Lower leg skin (tissue), 4 donors: ENCODE results near the gene FBLN1. TPM values are rescaled to one million over a fixed set of nuclear protein-coding genes. Genes with fewer than 3 reads are reported as not detected.
"Not testable (repeated sequence)": the region's sequence is repeated elsewhere in the genome, so short reads cannot be mapped to it uniquely, and the experiment has no call there.

ENCODE experiments used
- DNase-seq, 2 donors: peaks; one replicate each; pipeline ENCODE4 v3.0.0-alpha.2; 2019; ENCODE audit warnings: low spot score in 2 of 2
- H3K4me3 ChIP-seq: fragments of 200-600 bp; sonication (generic); 2 replicates; pipeline ENCODE4 v1.5.1; 2017; ENCODE audit warnings: mild to moderate bottlenecking, low read depth; ENCODE audit not compliant: poor library complexity, severe bottlenecking
- POLR2A ChIP-seq, 2 donors: fragments of 450-650 bp; IDR thresholded peaks; one replicate each; pipeline ENCODE4 v1.6.1; 2016 to 2017; ENCODE audit warnings: antibody characterized with exemption in 2 of 2, mild to moderate bottlenecking in 1 of 2, moderate library complexity in 1 of 2
- WGBS, 2 donors: methylation state at CpG; one replicate each; pipeline ENCODE4 v1.1.5; 2018; 5-methylcytosine and 5-hydroxymethylcytosine counted together
- intact Hi-C: fragments of 100-400 bp; cut with DNase I; formaldehyde crosslinking; loops from one replicate; pipeline ENCODE4 v1.15.0; 2023; ENCODE audit warnings: low total_unique reads
- total RNA-seq, 4 donors: library from RNA; depleted of rRNA; stranded (reverse); fragments of >200 nt; gene quantifications; one replicate each; pipeline ENCODE4 v1.1.0, GENCODE V29; 2016
- TF ChIP-seq, protein P1 (sequence below), 3 donors: fragments of 450-650 bp; IDR thresholded peaks; one replicate each; pipeline ENCODE4 v1.5.1; 2016; ENCODE audit warnings: antibody characterized with exemption in 3 of 3, mild to moderate bottlenecking in 3 of 3, moderate library complexity in 2 of 3

FBLN1 gene
- total RNA-seq, 4 donors from 2014 or later = 114 to 414 (median 163) TPM

DNA sequence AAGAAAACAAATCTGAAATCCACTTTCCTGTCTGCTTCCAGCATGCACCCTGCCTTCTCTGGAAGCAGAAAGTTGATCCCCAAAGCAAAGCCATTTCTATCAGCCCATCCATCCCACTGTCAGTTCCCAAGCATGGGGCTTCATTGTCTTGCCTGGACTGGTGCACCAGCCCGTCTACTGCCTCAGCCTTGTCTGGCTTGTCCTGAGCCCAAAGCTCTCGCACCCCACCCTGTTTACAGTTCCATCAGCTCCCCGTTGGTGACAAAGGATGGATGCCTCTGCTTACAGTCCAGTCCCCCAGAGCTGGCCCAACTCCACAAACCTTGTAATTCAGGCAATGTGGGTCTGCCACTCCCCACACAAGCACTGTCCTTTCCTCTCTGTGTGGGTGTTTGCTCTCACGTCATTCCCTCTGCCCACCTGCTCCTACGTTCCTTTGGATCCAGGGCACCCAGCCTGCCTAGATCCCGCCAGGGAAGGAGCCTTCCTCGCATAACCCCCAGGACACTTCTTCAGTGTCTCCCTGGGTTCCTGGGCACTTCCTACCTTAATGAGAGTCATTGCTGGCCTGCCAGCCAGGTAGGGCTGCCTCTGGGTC, 38.8 kb downstream of the FBLN1 start:
- WGBS, 2 donors = 87 to 88% methylated on average over 7 of the region's 7 CpGs
- no peak overlapping the region for H3K4me3 ChIP-seq
- intact Hi-C loops = no loop called here
- TF ChIP-seq POLR2A (IDR thresholded peaks at IDR 0.05) = no peak
- TF ChIP-seq, protein P1, sequence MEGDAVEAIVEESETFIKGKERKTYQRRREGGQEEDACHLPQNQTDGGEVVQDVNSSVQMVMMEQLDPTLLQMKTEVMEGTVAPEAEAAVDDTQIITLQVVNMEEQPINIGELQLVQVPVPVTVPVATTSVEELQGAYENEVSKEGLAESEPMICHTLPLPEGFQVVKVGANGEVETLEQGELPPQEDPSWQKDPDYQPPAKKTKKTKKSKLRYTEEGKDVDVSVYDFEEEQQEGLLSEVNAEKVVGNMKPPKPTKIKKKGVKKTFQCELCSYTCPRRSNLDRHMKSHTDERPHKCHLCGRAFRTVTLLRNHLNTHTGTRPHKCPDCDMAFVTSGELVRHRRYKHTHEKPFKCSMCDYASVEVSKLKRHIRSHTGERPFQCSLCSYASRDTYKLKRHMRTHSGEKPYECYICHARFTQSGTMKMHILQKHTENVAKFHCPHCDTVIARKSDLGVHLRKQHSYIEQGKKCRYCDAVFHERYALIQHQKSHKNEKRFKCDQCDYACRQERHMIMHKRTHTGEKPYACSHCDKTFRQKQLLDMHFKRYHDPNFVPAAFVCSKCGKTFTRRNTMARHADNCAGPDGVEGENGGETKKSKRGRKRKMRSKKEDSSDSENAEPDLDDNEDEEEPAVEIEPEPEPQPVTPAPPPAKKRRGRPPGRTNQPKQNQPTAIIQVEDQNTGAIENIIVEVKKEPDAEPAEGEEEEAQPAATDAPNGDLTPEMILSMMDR (IDR thresholded peaks at IDR 0.05) = no peak
- DNase-seq = no peak

DNA sequence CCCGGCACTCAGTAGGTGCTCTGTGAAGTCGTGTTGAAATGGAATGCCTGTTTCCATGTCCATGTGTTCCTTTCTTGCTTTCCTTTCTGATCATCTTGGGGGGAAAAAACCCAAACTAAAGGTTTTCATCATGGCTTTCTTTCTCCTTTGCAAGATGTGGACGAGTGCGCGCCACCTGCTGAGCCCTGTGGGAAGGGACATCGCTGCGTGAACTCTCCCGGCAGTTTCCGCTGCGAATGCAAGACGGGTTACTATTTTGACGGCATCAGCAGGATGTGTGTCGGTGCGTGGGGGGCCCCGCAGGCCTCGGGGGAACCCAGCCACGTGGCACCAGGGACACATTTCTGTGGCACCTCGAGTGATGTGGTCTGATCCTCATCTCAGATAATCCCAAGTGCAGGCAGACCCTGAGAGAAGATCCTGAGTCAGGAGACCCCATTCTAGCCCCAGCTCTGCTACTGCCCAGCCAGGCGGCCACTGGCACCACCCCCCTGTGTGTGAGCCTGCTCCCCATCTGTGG, 39.4 kb downstream of the FBLN1 start:
- no peak for DNase-seq
- H3K4me3 ChIP-seq = no peak overlapping the region
- TF ChIP-seq POLR2A (IDR thresholded peaks at IDR 0.05) = no peak
- TF ChIP-seq, protein P1 (IDR thresholded peaks at IDR 0.05) = no peak
- WGBS, 2 donors = 92 to 95% methylated on average over 18 to 19 of the region's 19 CpGs
- intact Hi-C loops = no loop called here

DNA sequence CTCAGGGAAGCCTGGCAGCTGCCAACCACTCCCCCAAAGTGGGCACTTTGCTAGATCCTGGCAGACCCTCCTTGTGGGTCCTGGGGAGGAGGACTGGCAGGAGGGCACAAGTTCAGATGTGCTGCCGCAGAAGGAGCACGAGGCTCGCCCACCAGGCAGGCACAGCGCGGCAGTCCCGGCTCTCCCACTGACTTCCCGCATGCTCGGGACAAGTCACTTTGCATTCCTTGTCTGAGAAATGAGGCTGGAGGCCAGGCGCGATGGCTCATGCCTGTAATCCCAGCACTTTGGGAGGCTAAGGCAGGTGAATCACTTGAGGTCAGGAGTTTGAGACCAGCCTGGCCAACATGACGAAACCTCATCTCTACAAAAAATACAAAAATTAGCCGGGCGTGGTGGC, 40.1 kb downstream of the FBLN1 start:
- DNase-seq, H3K4me3 ChIP-seq, intact Hi-C loops: not testable (repeated sequence)
- WGBS, 2 donors = 93 to 95% methylated on average over 12 to 13 of the region's 13 CpGs

DNA sequence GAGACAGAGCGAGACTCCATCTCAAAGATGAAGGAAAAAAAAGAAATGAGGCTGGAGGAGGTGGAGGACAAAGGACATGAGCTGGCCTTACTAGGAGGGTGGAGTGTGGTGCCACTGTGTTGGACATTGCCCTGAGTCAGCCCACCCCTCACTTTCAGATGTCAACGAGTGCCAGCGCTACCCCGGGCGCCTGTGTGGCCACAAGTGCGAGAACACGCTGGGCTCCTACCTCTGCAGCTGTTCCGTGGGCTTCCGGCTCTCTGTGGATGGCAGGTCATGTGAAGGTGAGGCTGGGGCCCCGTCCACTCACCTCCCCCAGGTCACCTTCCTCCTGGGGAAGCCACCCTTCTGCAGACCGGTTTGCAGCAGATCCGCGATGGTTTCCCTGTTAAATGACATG, 40.6 kb downstream of the FBLN1 start:
- H3K4me3 ChIP-seq = no peak overlapping the region
- 93 to 97% methylated on average over 13 of the region's 13 CpGs for WGBS, 2 donors
- TF ChIP-seq, protein P1 (IDR thresholded peaks at IDR 0.05) = no peak
- TF ChIP-seq POLR2A (IDR thresholded peaks at IDR 0.05) = no peak
- intact Hi-C loops = no loop called here
- no peak for DNase-seq

DNA sequence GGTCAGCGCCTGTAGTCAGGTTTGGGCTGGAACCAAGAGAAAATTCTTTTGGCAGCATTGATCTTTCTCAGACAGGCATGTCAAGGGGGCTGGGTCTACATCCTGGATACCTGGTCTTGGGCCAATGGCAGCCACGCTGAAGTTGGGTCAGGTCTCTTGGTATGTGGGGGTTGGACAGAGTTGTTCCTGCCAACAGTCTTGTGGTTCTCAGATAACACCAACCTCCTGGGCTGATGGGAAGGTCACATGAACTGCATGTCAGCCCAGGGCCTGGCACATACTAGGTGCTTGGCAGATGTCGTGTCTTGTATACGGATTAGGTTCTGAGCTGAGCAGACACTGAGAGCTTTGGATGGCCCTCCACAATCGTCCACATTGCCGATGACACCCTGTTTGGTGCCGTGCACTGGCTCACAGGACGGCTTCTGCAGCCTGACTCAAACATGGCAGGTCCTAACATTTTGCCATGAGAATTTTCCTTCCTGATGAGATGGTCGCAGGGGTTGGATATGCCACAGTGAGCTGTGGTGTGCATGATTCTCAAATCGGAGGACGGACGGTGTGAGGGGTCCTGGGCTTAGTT, 42.0 kb downstream of the FBLN1 start:
- intact Hi-C loops = no loop called here
- no peak overlapping the region for H3K4me3 ChIP-seq
- no peak for DNase-seq
- TF ChIP-seq POLR2A (IDR thresholded peaks at IDR 0.05) = no peak
- TF ChIP-seq, protein P1 (IDR thresholded peaks at IDR 0.05) = no peak
- WGBS, 2 donors = 69 to 76% methylated on average over 12 of the region's 12 CpGs

DNA sequence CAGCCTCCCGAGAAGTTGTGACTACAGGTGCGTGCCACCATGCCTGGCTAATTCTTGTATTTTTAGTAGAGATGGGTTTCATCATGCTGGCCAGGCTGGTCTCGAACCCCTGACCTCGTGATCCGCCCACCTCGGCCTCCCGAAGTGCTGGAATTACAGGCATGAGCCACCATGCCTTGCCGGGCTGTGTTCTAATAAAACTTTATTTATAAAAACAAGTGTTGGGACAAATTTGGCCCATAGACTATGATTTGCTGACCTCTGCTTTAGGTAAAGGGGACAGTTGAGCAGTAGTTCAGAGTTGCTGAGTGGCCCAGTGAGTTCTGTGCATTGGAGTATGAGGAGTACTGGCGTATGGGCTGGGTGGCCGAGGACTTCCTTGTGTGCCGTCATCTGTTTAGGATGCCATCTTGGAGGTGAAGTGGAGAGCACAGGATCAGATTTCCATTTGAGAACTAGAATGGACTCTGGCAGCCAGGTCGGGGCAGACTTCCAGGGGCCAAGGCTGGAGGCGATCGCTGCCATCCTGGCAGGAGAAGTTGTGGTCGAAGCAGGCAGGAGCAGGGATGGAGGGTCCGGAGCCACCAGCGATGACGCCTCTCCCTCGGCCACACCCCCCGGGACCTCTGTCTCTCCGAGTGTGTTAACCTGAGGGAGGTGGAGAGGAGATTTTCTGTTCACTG, 43.8 kb downstream of the FBLN1 start:
- 89% methylated on average over 21 of the region's 21 CpGs for WGBS, 2 donors
- TF ChIP-seq POLR2A (IDR thresholded peaks at IDR 0.05) = no peak
- TF ChIP-seq, protein P1 (IDR thresholded peaks at IDR 0.05) = no peak
- no peak overlapping the region for H3K4me3 ChIP-seq
- intact Hi-C loops = no loop called here
- no peak for DNase-seq
